H9 (cell line): ENCODE data around the gene MFSD6. TPM values are rescaled to one million over a fixed set of nuclear protein-coding genes. Genes with fewer than 3 reads are reported as not detected.

ENCODE experiments used
- DNase-seq: peaks from one replicate; pipeline ENCODE4 v3.0.0-alpha.2; 2017
- H2AFZ ChIP-seq: one replicate; pipeline ENCODE4 v1.6.1; 2013; ENCODE audit warnings: mild to moderate bottlenecking, low read length, control low read depth, moderate library complexity
- H2AK5ac ChIP-seq: 2 replicates; pipeline ENCODE4 v1.6.1; 2013; ENCODE audit warnings: low read length, control low read depth, mixed read lengths; ENCODE audit not compliant: insufficient read length
- H2BK120ac ChIP-seq: one replicate; pipeline ENCODE4 v1.6.1; 2013; ENCODE audit warnings: low read depth, mild to moderate bottlenecking, low read length, control low read depth, inconsistent platforms; ENCODE audit not compliant: poor library complexity, severe bottlenecking
- H2BK12ac ChIP-seq: 2 replicates; pipeline ENCODE4 v1.6.1; 2013; ENCODE audit warnings: low read length, control low read depth, mixed read lengths, low read depth; ENCODE audit not compliant: insufficient read length
- H2BK15ac ChIP-seq: 2 replicates; pipeline ENCODE4 v1.6.1; 2013; ENCODE audit warnings: low read depth, low read length, control low read depth
- H2BK20ac ChIP-seq: one replicate; pipeline ENCODE4 v1.6.1; 2013; ENCODE audit warnings: low read depth, mild to moderate bottlenecking, low read length, control low read depth, inconsistent platforms; ENCODE audit not compliant: poor library complexity, severe bottlenecking
- H2BK5ac ChIP-seq: 2 replicates; pipeline ENCODE4 v1.6.1; 2013; ENCODE audit warnings: low read length, control low read depth, mixed read lengths; ENCODE audit not compliant: insufficient read length
- H3K14ac ChIP-seq: 2 replicates; pipeline ENCODE4 v1.6.1; 2013; ENCODE audit warnings: low read length, control low read depth; ENCODE audit not compliant: insufficient read depth
- H3K18ac ChIP-seq: 2 replicates; pipeline ENCODE4 v1.6.1; 2013; ENCODE audit warnings: low read depth, mild to moderate bottlenecking, mixed read lengths, low read length, control low read depth; ENCODE audit not compliant: insufficient read length
- H3K23ac ChIP-seq: 2 replicates; pipeline ENCODE4 v1.6.1; 2013; ENCODE audit warnings: low read length, control low read depth, mixed read lengths, low read depth; ENCODE audit not compliant: insufficient read length
- H3K23me2 ChIP-seq: 2 replicates; pipeline ENCODE4 v1.6.1; 2013; ENCODE audit warnings: low read depth, mild to moderate bottlenecking, mixed read lengths, low read length, control low read depth; ENCODE audit not compliant: insufficient read length, poor library complexity, severe bottlenecking
- H3K27ac ChIP-seq: 2 replicates; pipeline ENCODE4 v1.5.1; 2013; ENCODE audit warnings: low read length, control low read depth, mixed read lengths, low read depth; ENCODE audit not compliant: insufficient read length
- H3K27me3 ChIP-seq: 2 replicates; pipeline ENCODE4 v1.6.1; 2013; ENCODE audit warnings: low read length, control low read depth, inconsistent platforms; ENCODE audit not compliant: insufficient read depth
- H3K4ac ChIP-seq: 2 replicates; pipeline ENCODE4 v1.6.1; 2013; ENCODE audit warnings: low read depth, mild to moderate bottlenecking, control low read depth, inconsistent platforms, low read length, moderate library complexity
- H3K4me1 ChIP-seq: 2 replicates; pipeline ENCODE4 v1.6.1; 2013; ENCODE audit warnings: low read length, control low read depth, inconsistent platforms; ENCODE audit not compliant: insufficient read depth
- H3K4me2 ChIP-seq: 2 replicates; pipeline ENCODE4 v1.6.1; 2013; ENCODE audit warnings: low read length, control low read depth, mixed read lengths; ENCODE audit not compliant: insufficient read length, insufficient read depth
- H3K56ac ChIP-seq: 2 replicates; pipeline ENCODE4 v1.6.1; 2013; ENCODE audit warnings: low read depth, mild to moderate bottlenecking, mixed read lengths, low read length, control low read depth; ENCODE audit not compliant: insufficient read length
- H3K79me1 ChIP-seq: 2 replicates; pipeline ENCODE4 v1.6.1; 2013; ENCODE audit warnings: low read depth, mild to moderate bottlenecking, moderate library complexity, low read length, control low read depth, inconsistent platforms; ENCODE audit not compliant: insufficient read depth, poor library complexity, severe bottlenecking
- H3K79me2 ChIP-seq: 2 replicates; pipeline ENCODE4 v1.6.1; 2013; ENCODE audit warnings: low read length, control low read depth, inconsistent platforms; ENCODE audit not compliant: insufficient read depth
- H3K9ac ChIP-seq: 2 replicates; pipeline ENCODE4 v1.6.1; 2013; ENCODE audit warnings: low read length, control low read depth, mixed read lengths; ENCODE audit not compliant: insufficient read length; ENCODE audit errors: extremely low read depth
- H3K9me3 ChIP-seq: one replicate; pipeline ENCODE4 v1.6.1; 2013; ENCODE audit warnings: low read depth, low read length, inconsistent platforms; ENCODE audit not compliant: control insufficient read depth
- H3T11ph ChIP-seq: one replicate; pipeline ENCODE4 v1.6.1; 2013; ENCODE audit warnings: mild to moderate bottlenecking, low read length, control low read depth, inconsistent platforms
- H4K20me1 ChIP-seq: one replicate; pipeline ENCODE4 v1.6.1; 2013; ENCODE audit not compliant: control insufficient read depth, insufficient read length, insufficient read depth
- H4K5ac ChIP-seq: 2 replicates; pipeline ENCODE4 v1.6.1; 2013; ENCODE audit warnings: low read depth, mild to moderate bottlenecking, mixed read lengths, low read length, control low read depth; ENCODE audit not compliant: insufficient read length
- H4K8ac ChIP-seq: replicated peaks from 2 replicates; pipeline ENCODE4 v1.6.1; 2013; ENCODE audit warnings: low read length, control low read depth, mixed read lengths, low read depth; ENCODE audit not compliant: insufficient read length
- H4K91ac ChIP-seq: 2 replicates; pipeline ENCODE4 v1.6.1; 2013; ENCODE audit warnings: low read depth, mild to moderate bottlenecking, moderate library complexity, mixed read lengths, low read length, control low read depth; ENCODE audit not compliant: insufficient read length
- H3K27ac Mint-ChIP-seq, 3 experiments: 2 replicates in 2 of 3; 3 replicates in 1 of 3; pipeline ENCODE4 v1.8.0; 2020 to 2021; ENCODE audit warnings: mixed read lengths in 3 of 3, mild to moderate bottlenecking in 1 of 3, moderate library complexity in 1 of 3
- H3K27me3 Mint-ChIP-seq: 2 replicates; pipeline ENCODE4 v1.8.0; 2021; ENCODE audit warnings: low read depth, mild to moderate bottlenecking, moderate library complexity, mixed read lengths
- H3K36me3 Mint-ChIP-seq, 3 experiments: 2 replicates in 2 of 3; 3 replicates in 1 of 3; pipeline ENCODE4 v1.8.0; 2020 to 2021; ENCODE audit warnings: low read depth in 3 of 3, mixed read lengths in 3 of 3; ENCODE audit not compliant: insufficient read depth in 1 of 3
- H3K4me1 Mint-ChIP-seq, 2 experiments: 2 replicates each; pipeline ENCODE4 v1.8.0; 2020; ENCODE audit warnings: mixed read lengths in 2 of 2
- H3K4me3 Mint-ChIP-seq, 2 experiments: 2 replicates in 1 of 2; 3 replicates in 1 of 2; pipeline ENCODE4 v1.8.0; 2020 to 2021; ENCODE audit warnings: mild to moderate bottlenecking in 2 of 2, mixed read lengths in 2 of 2, moderate library complexity in 1 of 2
- H3K9me3 Mint-ChIP-seq, 2 experiments: 2 replicates in 1 of 2; 3 replicates in 1 of 2; pipeline ENCODE4 v1.8.0; 2020; ENCODE audit warnings: mild to moderate bottlenecking in 2 of 2, mixed read lengths in 2 of 2, moderate library complexity in 1 of 2
- WGBS: extraction: QIAGEN DNeasy Blood & Tissue Kit; methylation state at CpG from one replicate; pipeline ENCODE4 v1.1.7; 2013; ENCODE audit warnings: missing lambda C conversion rate, low lambda C conversion rate, mixed read lengths; ENCODE audit not compliant: insufficient read length; ENCODE audit errors: extremely low coverage; 5-methylcytosine and 5-hydroxymethylcytosine counted together
- total RNA-seq: library from RNA; stranded (reverse); gene quantifications from 2 replicates; pipeline ENCODE4 v1.2.1, GENCODE V29; 2021
- TF ChIP-seq, protein P1 (sequence below): fragments of 200-600 bp; sonication (generic); conservative IDR thresholded peaks from 3 replicates; pipeline ENCODE4 v1.8.0; 2021; ENCODE audit warnings: antibody characterized with exemption, mild to moderate bottlenecking

Gene MFSD6
- total RNA-seq, 1 experiment from 2014 or later: 4.0 TPM

DNA sequence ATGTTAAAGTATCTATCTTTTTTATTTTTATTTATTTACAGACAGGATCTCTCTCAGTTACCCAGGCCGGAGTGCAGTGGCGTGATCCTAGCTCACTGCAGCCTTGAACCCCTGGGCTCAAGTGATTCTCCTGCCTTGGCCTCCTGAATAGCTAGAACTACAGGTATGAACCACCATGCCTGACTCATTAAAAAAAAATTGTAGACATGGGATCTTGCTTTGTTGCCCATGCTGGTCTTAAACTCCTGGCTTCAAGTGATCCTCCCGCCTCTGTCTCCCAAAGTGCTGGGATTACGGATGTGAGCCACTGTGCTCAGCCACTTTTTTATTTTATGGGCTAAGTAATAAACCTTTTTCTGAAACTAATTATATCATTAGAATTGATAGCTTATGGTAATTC is 7.1 kb downstream of the MFSD6 start:
- no peak overlapping the region for H4K8ac ChIP-seq
- no peak overlapping the region for H3K9ac ChIP-seq
- H4K20me1 ChIP-seq: no peaks in the 10 kb centered on the region
- H2BK12ac ChIP-seq: no peak overlapping the region
- no peak overlapping the region for H3K27ac ChIP-seq
- H4K91ac ChIP-seq: no peak overlapping the region
- H3K4me2 ChIP-seq: no peak overlapping the region
- no peaks in the 10 kb centered on the region for H3K9me3 ChIP-seq
- DNase-seq: no peak
- H3K18ac ChIP-seq: no peak overlapping the region
- H3K4me1 Mint-ChIP-seq: peaks cover 15% of the 10 kb centered on the region in 2 experiments
- H3K27ac Mint-ChIP-seq: no peak overlapping the region
- no peaks in the 10 kb centered on the region for H3K9me3 Mint-ChIP-seq
- no peak overlapping the region for H4K5ac ChIP-seq
- peaks cover 6% of the 10 kb centered on the region; the same call in 1 of the 2 replicates for H3K4me1 ChIP-seq
- no peak overlapping the region for H3K14ac ChIP-seq
- H3K27me3 ChIP-seq: no peaks in the 10 kb centered on the region
- no peak overlapping the region for H2AFZ ChIP-seq
- H3K23ac ChIP-seq: no peak overlapping the region
- no peak overlapping the region for H2BK5ac ChIP-seq
- no peak overlapping the region for H2BK15ac ChIP-seq
- WGBS: no CpG with 5 or more reads among the region's 4 CpGs
- H3T11ph ChIP-seq: no peak overlapping the region
- H3K4ac ChIP-seq: no peak overlapping the region
- H2AK5ac ChIP-seq: no peak overlapping the region
- no peak overlapping the region for H2BK120ac ChIP-seq
- peaks cover 5% of the 10 kb centered on the region for H3K27me3 Mint-ChIP-seq
- no peak overlapping the region for H3K4me3 Mint-ChIP-seq
- no peaks in the 10 kb centered on the region for H3K79me2 ChIP-seq
- H3K56ac ChIP-seq: no peak overlapping the region
- no peak overlapping the region for H2BK20ac ChIP-seq
- H3K36me3 Mint-ChIP-seq: no peaks in the 10 kb centered on the region
- no peaks in the 10 kb centered on the region for H3K23me2 ChIP-seq
- H3K79me1 ChIP-seq: no peaks in the 10 kb centered on the region
- TF ChIP-seq, protein P1, sequence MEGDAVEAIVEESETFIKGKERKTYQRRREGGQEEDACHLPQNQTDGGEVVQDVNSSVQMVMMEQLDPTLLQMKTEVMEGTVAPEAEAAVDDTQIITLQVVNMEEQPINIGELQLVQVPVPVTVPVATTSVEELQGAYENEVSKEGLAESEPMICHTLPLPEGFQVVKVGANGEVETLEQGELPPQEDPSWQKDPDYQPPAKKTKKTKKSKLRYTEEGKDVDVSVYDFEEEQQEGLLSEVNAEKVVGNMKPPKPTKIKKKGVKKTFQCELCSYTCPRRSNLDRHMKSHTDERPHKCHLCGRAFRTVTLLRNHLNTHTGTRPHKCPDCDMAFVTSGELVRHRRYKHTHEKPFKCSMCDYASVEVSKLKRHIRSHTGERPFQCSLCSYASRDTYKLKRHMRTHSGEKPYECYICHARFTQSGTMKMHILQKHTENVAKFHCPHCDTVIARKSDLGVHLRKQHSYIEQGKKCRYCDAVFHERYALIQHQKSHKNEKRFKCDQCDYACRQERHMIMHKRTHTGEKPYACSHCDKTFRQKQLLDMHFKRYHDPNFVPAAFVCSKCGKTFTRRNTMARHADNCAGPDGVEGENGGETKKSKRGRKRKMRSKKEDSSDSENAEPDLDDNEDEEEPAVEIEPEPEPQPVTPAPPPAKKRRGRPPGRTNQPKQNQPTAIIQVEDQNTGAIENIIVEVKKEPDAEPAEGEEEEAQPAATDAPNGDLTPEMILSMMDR: no peak
